Measurements from ENCODE around the gene DENR. TPM values are rescaled to one million over a fixed set of nuclear protein-coding genes. Genes with fewer than 3 reads are reported as not detected.

The DENR gene
- total RNA-seq, 1 experiment from 2014 or later: 83.2 TPM

- H3K27ac Mint-ChIP-seq (ENCODE audit: unreplicated experiment): no peak overlapping the region
- POLR2A ChIA-PET: no interaction called here
- H3K27me3 Mint-ChIP-seq (ENCODE audit: insufficient read depth, unreplicated experiment): no peaks in the 10 kb centered on the region
- BruUV-seq (replicated peaks): no TSS peak
- CTCF ChIA-PET: no interaction called here
- Histone ChIP-seq H3K4me1 (peaks cover 27% of the 10 kb centered on the region), H3K36me3 (ENCODE audit: control insufficient read depth, insufficient read depth, low read length) (no peaks in the 10 kb centered on the region), H3K27me3 (replicated peaks; ENCODE audit: control insufficient read depth, insufficient read depth, low read length) (no peaks in the 10 kb centered on the region), H3K4me3 (ENCODE audit: low read depth, low read length) (no peak overlapping the region), H3K9me3 (no peaks in the 10 kb centered on the region)
- no peak for DNase-seq
- no peak for TF ChIP-seq CTCF (IDR thresholded peaks at IDR 0.05; ENCODE audit: insufficient read depth in 1 of 2, low read depth in 1 of 2, low read length in 1 of 2, severe bottlenecking in 1 of 2, unreplicated experiment in 1 of 2)
- H3K4me1 Mint-ChIP-seq (ENCODE audit: low read depth, unreplicated experiment): no peaks in the 10 kb centered on the region
- H3K4me3 Mint-ChIP-seq (ENCODE audit: unreplicated experiment): no peak overlapping the region
- H3K9me3 Mint-ChIP-seq (ENCODE audit: unreplicated experiment): no peaks in the 10 kb centered on the region
- H3K36me3 Mint-ChIP-seq (ENCODE audit: insufficient read depth, unreplicated experiment): no peaks in the 10 kb centered on the region
- intact Hi-C loops (cut with micrococcal nuclease; ENCODE audit: unreplicated experiment): no loop called here
These were observed 20.5 kb upstream of the DENR start for GRCh38 chr12:122732170-122732569.

DNA sequence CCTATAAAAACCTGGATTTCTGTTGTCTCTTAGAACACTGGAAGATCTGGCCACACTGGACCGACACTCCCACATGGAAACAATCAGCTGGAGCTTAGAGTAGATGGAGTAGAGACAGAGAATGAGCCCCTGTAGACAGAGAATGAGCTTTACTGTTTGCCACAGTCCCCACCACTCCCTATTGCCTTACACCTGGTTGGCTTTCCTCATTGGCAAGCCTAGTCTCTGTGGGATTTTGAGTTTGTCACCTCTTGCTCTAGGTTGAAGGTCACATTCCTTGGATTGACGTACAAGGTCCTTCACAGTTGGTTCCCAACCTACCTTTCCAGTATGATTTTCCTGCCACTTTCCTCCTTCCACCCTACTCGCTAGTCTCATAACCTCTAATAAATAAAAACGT is 20.0 kb upstream of the DENR start:
- H3K9me3 ChIP-seq: no peaks in the 10 kb centered on the region
- no peak for DNase-seq
- H3K36me3 Mint-ChIP-seq (ENCODE audit: insufficient read depth, unreplicated experiment): no peaks in the 10 kb centered on the region
- no peaks in the 10 kb centered on the region for H3K27me3 Mint-ChIP-seq (ENCODE audit: insufficient read depth, unreplicated experiment)
- no peak overlapping the region for H3K4me3 ChIP-seq (ENCODE audit: low read depth, low read length)
- TF ChIP-seq CTCF (IDR thresholded peaks at IDR 0.05; ENCODE audit: insufficient read depth in 1 of 2, low read depth in 1 of 2, low read length in 1 of 2, severe bottlenecking in 1 of 2, unreplicated experiment in 1 of 2): no peak
- intact Hi-C loops (cut with micrococcal nuclease; ENCODE audit: unreplicated experiment): no loop called here
- peaks cover 23% of the 10 kb centered on the region for H3K4me1 ChIP-seq
- CTCF ChIA-PET: no interaction called here
- no peaks in the 10 kb centered on the region for H3K27me3 ChIP-seq (replicated peaks; ENCODE audit: control insufficient read depth, insufficient read depth, low read length)
- no peaks in the 10 kb centered on the region for H3K9me3 Mint-ChIP-seq (ENCODE audit: unreplicated experiment)
- H3K36me3 ChIP-seq (ENCODE audit: control insufficient read depth, insufficient read depth, low read length): no peaks in the 10 kb centered on the region
- no peak overlapping the region for H3K27ac Mint-ChIP-seq (ENCODE audit: unreplicated experiment)
- POLR2A ChIA-PET: no interaction called here
- no TSS peak for BruUV-seq (replicated peaks)
- no peak overlapping the region for H3K4me3 Mint-ChIP-seq (ENCODE audit: unreplicated experiment)
- H3K4me1 Mint-ChIP-seq (ENCODE audit: low read depth, unreplicated experiment): no peaks in the 10 kb centered on the region

- BruUV-seq (replicated peaks): no TSS peak
- intact Hi-C loops (cut with micrococcal nuclease; ENCODE audit: unreplicated experiment): no loop called here
These were observed 14.1 kb upstream of the DENR start for GRCh38 chr12:122738571-122738970.

More at GRCh38 chr12:122738571-122738970, 14.1 kb upstream of the DENR start:
- no peak for DNase-seq
- Histone ChIP-seq H3K4me3 (ENCODE audit: low read depth, low read length) (no peak overlapping the region), H3K36me3 (ENCODE audit: control insufficient read depth, insufficient read depth, low read length) (no peaks in the 10 kb centered on the region), H3K9me3 (no peaks in the 10 kb centered on the region; the same call in 1 of the 2 replicates), H3K4me1 (no peaks in the 10 kb centered on the region), H3K27me3 (replicated peaks; ENCODE audit: control insufficient read depth, insufficient read depth, low read length) (no peaks in the 10 kb centered on the region)
- Mint-ChIP-seq H3K9me3 (ENCODE audit: unreplicated experiment) (no peaks in the 10 kb centered on the region), H3K4me1 (ENCODE audit: low read depth, unreplicated experiment) (no peaks in the 10 kb centered on the region), H3K4me3 (ENCODE audit: unreplicated experiment) (no peak overlapping the region), H3K36me3 (ENCODE audit: insufficient read depth, unreplicated experiment) (no peaks in the 10 kb centered on the region), H3K27me3 (ENCODE audit: insufficient read depth, unreplicated experiment) (no peaks in the 10 kb centered on the region), H3K27ac (ENCODE audit: unreplicated experiment) (no peak overlapping the region)
- POLR2A ChIA-PET: no interaction called here
- no peak for TF ChIP-seq CTCF (IDR thresholded peaks at IDR 0.05; ENCODE audit: insufficient read depth in 1 of 2, low read depth in 1 of 2, low read length in 1 of 2, severe bottlenecking in 1 of 2, unreplicated experiment in 1 of 2)
- CTCF ChIA-PET: no interaction called here
